ENCODE measurements around the gene SLC22A5.
"Not testable (repeated sequence)": the region's sequence is repeated elsewhere in the genome, so short reads cannot be mapped to it uniquely, and the experiment has no call there.

The SLC22A5 gene

DNA sequence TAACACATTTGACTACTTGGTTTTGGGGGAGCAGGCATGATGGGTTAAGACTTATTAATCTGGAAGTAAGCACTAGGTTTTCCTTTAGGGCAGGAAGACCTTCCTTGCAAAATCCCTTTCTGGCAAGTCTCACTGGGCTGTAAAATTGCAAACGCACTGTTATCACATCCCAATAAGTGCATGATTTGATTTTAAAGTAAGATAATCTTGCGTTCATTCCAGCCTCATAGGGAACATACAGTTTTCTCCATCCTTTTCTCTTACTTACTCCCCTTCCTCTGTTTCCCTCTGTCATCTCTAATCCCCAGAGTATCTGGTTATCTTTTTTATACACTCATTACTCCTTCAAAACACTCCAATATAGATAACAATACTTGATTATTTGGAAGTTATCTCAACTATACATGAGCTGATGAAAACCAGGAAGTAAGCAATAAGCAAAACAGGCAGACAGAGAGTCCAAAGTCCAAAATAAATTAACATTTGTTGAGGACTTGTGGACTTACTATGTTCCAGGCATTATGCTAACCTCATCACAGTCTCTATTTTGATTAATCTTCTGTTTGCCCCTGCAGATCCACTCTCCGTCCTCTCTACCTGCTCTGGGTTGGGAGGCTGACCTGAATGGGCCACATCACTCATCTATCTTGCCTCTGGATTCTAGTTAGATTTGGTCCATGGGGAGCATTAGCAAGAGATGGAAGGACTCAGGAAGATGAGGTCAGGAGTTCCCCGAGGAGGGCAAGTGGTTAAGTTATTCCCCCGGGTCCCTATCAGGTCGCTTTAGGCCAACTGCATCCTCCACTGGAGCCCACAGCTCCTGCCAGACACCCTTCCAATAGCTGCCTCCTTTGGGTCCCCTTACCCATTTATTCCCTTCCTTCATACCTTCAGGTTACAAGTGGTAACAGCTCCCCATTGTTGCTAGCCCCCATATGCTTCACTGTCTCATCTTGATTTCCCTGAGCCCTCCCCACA is 60.2 kb downstream of the SLC22A5 start:
- no peak for DNase-seq

DNA sequence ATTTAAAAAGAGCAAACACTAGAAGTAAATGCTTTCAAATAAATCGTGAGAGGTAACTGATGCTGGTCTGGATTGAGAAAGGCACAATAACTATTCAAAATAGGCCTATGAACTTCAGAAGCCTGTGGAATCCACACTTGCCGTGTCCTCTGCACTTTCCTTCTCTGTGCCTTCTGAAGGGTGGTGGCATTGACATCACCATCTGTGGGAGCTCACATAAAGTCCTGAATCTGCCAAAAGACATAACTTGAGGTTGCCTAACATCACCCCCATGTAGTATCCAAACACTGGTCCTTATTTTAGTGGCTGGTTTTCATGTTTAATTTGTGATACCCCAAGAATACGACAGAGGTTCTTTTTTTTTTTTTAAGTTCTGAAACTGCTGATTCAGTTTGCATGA is 61.2 kb downstream of the SLC22A5 start:
- DNase-seq: no peak

DNA sequence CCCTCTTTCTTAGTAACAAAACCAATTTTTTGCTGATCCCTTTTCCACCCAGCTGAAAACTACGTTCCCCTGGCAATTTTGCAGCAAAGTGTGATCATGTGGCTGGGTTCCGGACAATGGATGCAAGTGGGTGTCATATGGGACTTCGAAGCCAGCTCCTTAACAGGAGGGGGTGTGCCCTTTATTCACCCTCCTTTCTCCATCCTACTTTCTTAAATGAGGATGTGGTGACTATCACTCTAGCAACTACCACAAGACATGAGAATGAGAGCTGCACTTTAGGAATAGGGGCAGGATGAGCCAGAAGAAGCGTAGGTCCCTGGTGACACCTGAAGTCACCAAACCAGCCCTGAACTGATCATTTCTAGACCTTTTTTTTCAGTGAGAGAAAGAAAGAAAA is 62.1 kb downstream of the SLC22A5 start:
- no peak for DNase-seq

DNA sequence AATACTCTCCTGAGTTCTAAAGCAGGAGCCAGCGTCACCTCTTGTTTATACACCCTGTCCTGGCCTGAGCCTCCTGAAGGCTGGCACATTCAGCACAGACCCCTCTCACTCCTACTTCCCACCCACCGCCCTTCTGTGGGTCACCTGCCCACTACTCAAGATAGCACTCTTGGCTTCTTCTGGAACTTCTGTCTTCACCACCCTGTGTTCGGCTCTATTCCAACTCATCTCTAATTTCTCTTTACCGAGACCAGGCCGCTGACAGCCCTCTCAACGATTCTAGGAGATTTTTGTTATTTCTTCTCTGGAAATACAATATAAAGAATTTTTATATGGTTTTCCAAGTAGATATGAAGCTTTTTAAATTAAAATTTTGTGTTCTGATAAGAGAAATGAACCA is 63.6 kb downstream of the SLC22A5 start:
- no peak for DNase-seq

DNA sequence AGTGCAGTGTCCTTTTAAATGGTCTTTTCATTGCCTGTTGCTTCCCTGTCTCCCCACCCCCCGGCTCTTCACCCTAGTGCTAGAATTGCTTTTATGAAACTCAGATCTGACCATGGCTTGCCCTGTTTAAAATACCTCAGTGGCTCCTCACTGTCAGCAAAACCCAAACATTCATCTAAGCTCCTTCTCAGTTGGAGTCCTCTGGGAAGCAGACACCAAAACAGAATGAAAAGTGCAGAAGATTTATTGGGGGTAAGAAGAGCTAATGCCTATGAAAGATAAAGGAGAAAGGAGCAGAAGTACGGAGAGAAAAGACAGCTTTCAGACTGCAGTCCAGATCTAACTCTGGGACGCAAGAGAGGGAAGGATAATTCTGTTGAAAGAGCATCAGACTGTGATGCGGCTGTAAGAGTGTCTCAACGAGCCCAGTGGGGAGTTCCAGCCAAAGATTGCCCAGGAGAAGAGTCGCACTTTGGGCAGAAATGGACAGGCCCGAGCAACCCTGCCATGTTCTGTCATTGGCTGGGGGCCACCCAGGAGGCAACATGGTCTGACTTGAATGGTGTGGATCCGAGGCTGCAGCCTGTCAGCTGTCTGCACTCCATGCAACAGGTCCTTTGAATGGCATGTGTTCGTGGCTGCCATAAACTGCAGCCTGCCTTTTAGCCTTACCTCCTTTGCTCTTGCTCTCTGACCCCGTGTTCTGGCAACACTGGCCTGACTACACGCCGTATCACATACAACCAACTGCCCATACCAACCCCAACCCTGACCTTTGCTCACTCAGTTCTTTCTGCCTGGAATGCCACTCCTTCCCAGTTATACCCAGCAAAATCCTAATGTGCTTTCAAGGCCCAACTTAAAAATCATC is 65.1 kb downstream of the SLC22A5 start:
- DNase-seq: no peak

DNA sequence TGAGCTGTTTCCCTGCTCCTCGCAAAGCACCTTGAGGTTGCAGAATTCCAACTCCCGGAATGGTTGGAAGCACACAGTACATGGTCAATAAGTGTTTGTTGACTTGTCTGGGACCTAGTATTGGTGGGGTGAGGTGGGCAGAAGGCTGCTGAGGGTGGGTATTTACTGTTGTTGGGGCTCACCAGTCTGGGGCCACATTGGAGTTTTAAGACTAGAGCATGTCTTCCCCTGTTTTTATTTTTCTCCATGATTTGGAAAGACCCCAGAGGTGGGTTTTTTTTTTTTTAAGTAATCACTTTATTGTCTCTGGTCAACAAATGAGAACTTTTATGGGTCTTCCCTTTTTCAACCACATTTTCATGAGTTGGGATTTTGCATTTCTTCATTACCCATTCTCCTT is 65.9 kb downstream of the SLC22A5 start:
- no peak for DNase-seq

DNA sequence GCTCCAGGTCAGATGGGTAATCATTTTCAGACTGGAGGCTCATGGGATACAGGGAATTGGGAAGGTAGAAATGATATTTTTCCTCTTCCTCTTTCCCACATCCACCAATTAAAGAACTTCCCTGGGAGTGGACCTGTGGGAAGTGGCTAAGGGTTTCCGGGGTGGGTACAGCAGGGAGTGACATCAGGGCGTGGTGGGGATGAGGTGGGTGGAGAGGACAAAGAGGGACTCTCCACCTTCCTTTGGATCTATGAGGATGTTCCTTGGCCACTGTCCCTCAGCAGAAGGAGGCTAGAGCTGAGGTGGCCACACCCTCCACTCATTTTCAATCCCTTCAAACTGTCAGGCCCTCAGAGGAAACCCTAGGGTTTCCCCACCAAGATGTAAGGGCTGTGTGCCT is 66.4 kb downstream of the SLC22A5 start:
- no peak for DNase-seq

DNA sequence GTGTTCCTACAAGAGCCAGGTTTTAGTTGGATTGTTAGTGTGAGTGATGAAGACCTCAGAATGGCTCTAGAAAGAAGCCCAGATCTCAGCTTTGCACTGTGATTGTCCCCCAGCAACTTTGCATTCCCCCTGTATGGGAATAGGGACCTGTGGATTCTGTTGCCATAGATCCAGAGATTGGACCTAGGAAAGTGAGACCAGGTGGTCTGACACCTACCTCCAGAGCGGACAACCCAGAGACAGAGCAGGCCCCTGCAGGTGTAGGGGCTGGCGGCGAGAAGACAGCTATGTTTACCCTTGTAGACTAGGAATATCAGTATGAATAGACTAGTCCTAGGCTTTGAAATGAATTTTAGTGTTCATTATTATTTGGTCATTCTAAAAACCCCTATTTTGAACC is 67.4 kb downstream of the SLC22A5 start:
- no peak for DNase-seq

DNA sequence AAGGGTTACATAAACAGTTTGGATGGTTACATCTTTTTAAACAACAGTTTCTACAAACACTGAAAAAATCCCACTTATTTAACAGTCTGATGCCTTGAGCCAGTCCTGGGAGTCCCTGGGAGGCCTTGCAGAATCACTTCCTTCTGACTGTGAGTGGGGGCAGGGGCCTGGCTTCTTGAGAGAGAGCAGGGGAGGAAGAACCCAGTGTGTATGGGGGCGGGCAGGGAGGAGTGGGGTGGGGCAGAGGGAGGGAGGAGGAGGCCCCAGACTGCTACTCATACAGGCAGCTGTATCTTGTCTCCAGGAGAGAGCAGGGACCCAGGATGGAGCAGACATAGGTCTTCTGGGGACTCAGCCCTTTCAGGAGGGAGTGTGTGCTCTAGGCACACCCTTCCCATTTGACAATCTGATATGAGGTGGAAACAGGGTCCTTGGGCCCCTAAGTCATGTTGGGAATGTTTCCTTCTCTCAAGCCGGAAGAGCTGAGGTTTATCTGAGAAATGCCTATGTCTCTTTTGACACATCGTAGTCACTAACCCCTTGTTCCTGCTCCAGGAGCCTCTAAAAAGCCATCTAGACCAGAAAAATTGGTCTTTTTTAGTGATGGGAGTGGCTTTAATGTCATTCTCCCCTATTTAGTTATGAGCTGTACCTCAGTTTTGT is 68.2 kb downstream of the SLC22A5 start:
- no peak for DNase-seq

DNA sequence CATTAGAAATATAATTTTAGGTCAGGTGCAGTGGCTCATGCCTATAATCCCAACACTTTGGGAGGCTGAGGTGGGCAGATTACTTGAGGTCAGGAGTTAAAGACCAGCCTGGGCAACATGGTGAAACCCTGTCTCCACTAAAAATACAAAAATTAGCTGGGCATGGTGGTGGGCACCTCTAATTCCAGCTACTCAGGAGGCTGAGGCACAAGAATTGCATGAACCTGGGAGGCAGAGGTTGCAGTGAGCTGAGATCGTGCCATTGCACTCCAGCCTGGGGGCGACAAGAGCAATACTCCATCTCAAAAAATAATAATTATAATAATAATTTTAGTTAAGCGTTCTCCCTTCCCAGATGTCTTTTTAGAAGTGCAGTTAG is 68.7 kb downstream of the SLC22A5 start:
- not testable (repeated sequence) for DNase-seq

DNA sequence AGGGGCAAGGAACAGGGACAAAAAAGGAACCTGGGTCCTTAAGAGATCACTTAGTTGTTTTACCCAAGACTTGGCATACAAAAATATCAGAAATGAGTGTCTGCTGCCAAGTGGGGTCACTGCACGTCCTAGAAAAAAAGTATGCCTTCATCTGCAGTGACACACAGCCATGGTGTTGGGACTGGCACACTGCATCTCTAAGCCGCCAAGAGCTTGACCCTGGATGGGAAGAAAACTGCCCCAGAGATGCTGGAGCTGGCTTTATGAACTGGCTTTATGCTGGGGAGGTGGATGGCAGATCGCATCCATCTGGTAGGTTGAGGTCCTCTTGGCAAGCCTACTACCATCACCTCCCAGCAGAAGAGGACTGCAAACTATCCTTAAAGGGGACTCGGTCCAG is 69.4 kb downstream of the SLC22A5 start:
- DNase-seq: no peak

DNA sequence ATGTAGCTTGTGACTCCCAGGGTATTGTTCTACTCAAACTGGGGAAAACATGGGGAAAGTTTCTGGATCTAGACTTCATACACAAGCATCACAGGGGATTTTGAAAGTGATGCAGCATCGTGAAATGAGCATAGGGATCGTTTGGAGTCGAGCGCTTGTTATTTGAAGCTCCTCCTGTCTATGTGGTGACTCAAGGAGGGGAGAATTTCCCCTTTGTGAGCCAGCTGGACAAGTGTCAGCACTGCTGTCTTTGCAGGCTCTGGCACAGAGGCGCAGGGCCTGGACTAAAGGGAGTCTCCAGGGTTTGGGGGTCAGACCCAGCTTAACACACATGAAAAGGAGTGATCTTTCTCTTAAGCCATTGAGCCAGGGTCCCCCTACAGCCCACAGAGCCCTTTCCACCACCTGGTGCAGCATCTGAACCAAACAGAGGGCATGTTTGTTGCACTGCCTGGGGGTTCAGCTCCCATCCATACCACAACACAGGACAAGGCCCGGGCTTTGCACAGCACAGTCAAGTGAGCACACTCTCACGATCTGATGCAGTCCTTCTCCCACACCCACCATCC is 70.1 kb downstream of the SLC22A5 start:
- DNase-seq: no peak

DNA sequence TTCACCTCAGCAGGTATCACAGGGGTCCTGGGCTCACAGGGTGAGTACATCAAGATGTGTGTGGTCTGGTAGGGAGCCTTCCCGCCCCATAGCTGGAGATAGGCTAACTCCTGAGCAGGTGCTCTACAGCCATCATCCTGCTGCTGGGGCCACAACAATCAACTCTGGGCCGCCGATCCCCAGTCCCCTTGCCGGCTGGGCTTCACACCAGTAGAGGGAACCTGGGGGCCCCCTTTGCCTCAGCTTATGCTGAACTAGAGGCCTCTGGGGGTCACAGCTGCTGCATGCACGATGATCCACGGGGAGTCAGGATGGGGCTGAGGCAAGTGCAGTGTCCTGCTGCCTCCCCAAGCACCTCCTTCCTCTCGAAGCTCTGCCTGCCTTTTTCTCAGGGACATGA is 74.6 kb downstream of the SLC22A5 start:
- no peak for DNase-seq

All from NCI-H2227 treated with DMSO at 0.1 percent for 48 hours (cell line).